ENCODE results near the gene DPP7. TPM values are rescaled to one million over a fixed set of nuclear protein-coding genes. Genes with fewer than 3 reads are reported as not detected.

DPP7 gene
- total RNA-seq (100 to 1,000 TPM in 2 of 4 donors, 10 to 100 TPM in 2; 88.5 to 140 (median 111) TPM), polyA plus RNA-seq (100 to 1,000 TPM in 1 of 3 donors, 10 to 100 TPM in 2; 26.6 to 158 (median 36.6) TPM)

DNA sequence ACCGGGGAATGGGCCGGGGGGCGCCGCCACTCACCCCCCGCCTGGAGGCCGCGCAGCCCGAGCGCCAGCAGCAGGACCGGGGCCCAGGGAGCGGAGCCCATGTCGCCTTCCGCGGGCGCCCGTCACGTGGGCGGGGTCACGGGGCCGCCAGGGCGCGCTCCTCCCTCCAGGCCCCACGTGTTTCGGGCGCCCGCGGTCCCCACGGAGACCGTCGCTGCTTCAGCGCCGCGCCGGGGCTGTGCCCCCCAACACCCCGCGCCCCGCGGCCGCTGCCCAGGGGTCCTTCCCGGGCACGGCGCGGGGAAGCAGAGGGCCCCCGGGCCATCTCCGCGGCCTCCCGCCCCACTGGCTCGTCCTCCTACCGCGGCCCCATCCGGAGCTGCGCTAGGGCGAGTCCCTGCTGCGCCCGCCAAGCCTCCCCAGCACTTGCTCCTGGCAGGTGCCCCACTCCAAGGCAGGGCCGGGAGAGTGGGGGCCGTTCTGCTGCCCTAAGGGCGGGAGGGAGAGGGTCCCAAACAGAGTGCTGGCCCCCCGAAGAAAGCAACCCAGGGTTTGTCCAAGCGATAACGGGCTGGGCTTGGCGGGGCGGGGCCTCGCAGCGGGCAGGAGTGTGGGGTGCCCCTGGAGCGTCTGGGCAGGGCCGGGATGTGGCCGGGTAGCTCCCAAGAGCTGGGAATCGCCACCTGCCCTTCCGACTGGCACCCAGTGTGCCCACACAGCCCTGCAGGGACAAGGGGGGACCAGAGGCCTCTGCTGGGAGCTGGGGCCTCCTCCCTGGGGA, at the start of gene DPP7:
DPP7 (minus strand) TSS at position 121 of the 781 bp plus-strand sequence; CDS start at position 101, 20 bp downstream.
- peaks cover 0 to 18% (median 14%) of the 10 kb centered on the region in 4 donors for H3K4me1 ChIP-seq
- H3K4me3 ChIP-seq, result peak within 1 kb of the TSS; percentile 67 to 86 (median 74)
- TF ChIP-seq, protein P1, sequence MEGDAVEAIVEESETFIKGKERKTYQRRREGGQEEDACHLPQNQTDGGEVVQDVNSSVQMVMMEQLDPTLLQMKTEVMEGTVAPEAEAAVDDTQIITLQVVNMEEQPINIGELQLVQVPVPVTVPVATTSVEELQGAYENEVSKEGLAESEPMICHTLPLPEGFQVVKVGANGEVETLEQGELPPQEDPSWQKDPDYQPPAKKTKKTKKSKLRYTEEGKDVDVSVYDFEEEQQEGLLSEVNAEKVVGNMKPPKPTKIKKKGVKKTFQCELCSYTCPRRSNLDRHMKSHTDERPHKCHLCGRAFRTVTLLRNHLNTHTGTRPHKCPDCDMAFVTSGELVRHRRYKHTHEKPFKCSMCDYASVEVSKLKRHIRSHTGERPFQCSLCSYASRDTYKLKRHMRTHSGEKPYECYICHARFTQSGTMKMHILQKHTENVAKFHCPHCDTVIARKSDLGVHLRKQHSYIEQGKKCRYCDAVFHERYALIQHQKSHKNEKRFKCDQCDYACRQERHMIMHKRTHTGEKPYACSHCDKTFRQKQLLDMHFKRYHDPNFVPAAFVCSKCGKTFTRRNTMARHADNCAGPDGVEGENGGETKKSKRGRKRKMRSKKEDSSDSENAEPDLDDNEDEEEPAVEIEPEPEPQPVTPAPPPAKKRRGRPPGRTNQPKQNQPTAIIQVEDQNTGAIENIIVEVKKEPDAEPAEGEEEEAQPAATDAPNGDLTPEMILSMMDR (IDR thresholded peaks at IDR 0.05), result no peak
- TF ChIP-seq EP300 (IDR thresholded peaks at IDR 0.05), result no peak
- peak in 3 of 4 donors; percentile 17 to 59 (median 33) for TF ChIP-seq POLR2AphosphoS5 (IDR thresholded peaks at IDR 0.05)
- H3K36me3 ChIP-seq, result peaks cover 10 to 32% (median 18%) of the 10 kb centered on the region in 4 donors
- H3K9me3 ChIP-seq, result no peaks in the 10 kb centered on the region
- H3K27me3 ChIP-seq, result no peaks in the 10 kb centered on the region
- intact Hi-C loops (cut with DNase I), result loop anchor here (2.0 kb wide), 2 partner anchors 28 to 108 kb away; partner anchors contain the start of genes MAN1B1 and RNF208
- peak within 1 kb of the TSS; percentile 44 to 66 (median 52) for H3K27ac ChIP-seq
- DNase-seq, result peak; percentile 87
- 1 to 4% methylated on average over 70 of the region's 70 CpGs for WGBS, 2 donors

DNA sequence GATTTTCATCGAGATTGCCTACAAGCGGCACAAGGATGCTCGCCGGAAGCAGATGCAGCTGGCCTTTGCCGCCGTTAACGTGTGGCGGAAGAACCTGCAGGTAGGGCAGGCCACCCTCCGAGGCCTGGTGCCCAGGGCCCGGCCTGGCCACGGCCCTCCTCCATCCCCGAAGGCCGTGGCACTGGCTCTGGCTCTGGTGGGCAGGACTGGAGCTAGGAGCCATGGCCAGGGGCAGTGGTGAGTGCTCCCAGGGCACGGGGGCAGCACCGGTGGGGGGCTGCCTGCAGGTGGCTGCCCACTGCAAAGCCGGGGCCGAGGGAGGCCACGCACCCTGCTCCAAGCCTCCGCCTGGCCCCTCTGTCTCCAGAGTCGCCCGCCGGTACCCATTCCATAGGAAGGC, 49.3 kb upstream of the DPP7 start:
- intact Hi-C loops (cut with DNase I), result no loop called here

DNA sequence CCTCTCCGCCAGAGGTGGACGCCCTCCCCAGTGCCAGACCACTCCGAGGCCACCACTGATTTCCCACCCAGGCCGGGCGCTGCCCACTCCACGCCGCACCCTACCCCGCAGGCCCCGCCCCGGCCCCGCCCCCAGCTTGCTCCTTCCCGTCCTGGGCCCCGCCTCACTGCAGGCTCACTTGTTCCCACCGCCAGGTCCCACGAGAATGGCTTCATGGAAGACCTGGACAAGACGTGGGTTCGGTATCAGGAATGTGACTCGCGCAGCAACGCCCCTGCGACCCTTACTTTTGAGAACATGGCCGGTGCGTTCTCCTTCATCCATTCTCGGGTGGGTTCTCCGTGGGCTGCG, 48.8 kb upstream of the DPP7 start:
- intact Hi-C loops (cut with DNase I), result no loop called here
- peaks cover 93 to 100% (median 100%) of the 10 kb centered on the region in 3 donors for H3K27me3 ChIP-seq
- no peaks in the 10 kb centered on the region for H3K9me3 ChIP-seq
- peak overlapping the region in 2 of 4 donors; percentile 23 to 33 for H3K4me3 ChIP-seq
- 31 to 45% methylated on average over 26 of the region's 26 CpGs for WGBS, 2 donors
- no peaks in the 10 kb centered on the region for H3K36me3 ChIP-seq
- no peak for DNase-seq
- H3K27ac ChIP-seq, result no peak overlapping the region
- peaks cover 0 to 38% (median 36%) of the 10 kb centered on the region in 4 donors for H3K4me1 ChIP-seq
- TF ChIP-seq POLR2A (IDR thresholded peaks at IDR 0.05) (no peak), POLR2AphosphoS5 (IDR thresholded peaks at IDR 0.05) (no peak), EP300 (IDR thresholded peaks at IDR 0.05) (no peak)
- TF ChIP-seq, protein P1 (IDR thresholded peaks at IDR 0.05), result no peak

More for the DNA sequence above, 49.3 kb upstream of the DPP7 start:
- Histone ChIP-seq H3K4me3 (no peak overlapping the region), H3K4me1 (peaks cover 0 to 43% (median 41%) of the 10 kb centered on the region in 4 donors), H3K27ac (no peak overlapping the region), H3K9me3 (no peaks in the 10 kb centered on the region), H3K36me3 (no peaks in the 10 kb centered on the region), H3K27me3 (peaks cover 94 to 100% (median 100%) of the 10 kb centered on the region in 3 donors)
- WGBS, 2 donors, result 83% methylated on average over 22 of the region's 22 CpGs
- DNase-seq, result no peak
- TF ChIP-seq EP300 (IDR thresholded peaks at IDR 0.05) (no peak), POLR2AphosphoS5 (IDR thresholded peaks at IDR 0.05) (no peak), POLR2A (IDR thresholded peaks at IDR 0.05) (no peak)
- TF ChIP-seq, protein P1 (IDR thresholded peaks at IDR 0.05), result no peak

DNA sequence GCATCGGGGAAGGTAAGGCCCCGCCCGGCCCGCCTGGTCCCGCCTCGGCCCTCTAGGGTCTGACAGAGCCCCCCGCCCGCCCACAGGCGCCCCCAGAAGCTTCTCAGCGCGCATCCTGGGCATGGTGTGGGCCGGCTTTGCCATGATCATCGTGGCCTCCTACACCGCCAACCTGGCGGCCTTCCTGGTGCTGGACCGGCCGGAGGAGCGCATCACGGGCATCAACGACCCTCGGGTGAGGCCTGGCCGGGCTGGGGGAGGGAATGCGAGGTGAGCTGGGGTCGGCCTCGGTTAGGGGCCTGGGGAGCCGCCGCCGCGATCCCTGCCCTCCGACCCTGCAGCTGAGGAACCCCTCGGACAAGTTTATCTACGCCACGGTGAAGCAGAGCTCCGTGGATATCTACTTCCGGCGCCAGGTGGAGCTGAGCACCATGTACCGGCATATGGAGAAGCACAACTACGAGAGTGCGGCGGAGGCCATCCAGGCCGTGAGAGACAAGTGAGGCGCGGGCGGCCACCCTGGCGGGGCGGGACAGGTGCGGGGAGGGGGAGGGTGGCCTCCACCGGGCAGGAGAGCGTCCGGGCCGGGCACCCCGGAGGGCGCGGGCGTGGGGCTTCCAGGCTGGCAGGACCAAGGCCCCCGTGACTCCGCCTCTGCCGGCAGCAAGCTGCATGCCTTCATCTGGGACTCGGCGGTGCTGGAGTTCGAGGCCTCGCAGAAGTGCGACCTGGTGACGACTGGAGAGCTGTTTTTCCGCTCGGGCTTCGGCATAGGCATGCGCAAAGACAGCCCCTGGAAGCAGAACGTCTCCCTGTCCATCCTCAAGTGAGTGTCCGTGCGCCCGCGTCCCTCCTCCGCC, 48.2 kb upstream of the DPP7 start:
- intact Hi-C loops (cut with DNase I), result no loop called here
- Histone ChIP-seq H3K27ac (no peak overlapping the region), H3K4me1 (peaks cover 0 to 32% (median 30%) of the 10 kb centered on the region in 4 donors), H3K4me3 (peak overlapping the region in 2 of 4 donors; percentile 23 to 33), H3K9me3 (no peaks in the 10 kb centered on the region), H3K36me3 (no peaks in the 10 kb centered on the region), H3K27me3 (peaks cover 87 to 100% (median 100%) of the 10 kb centered on the region in 3 donors)
- no peak for TF ChIP-seq EP300 (IDR thresholded peaks at IDR 0.05)
- TF ChIP-seq POLR2A (IDR thresholded peaks at IDR 0.05), result no peak
- TF ChIP-seq, protein P1 (IDR thresholded peaks at IDR 0.05), result no peak
- no peak for TF ChIP-seq POLR2AphosphoS5 (IDR thresholded peaks at IDR 0.05)
- no peak for DNase-seq
- WGBS, 2 donors, result 7 to 23% methylated on average over 74 of the region's 74 CpGs

All from sigmoid colon (tissue), 7 donors.